Type B pancreatic cell (in vitro differentiated cells): ENCODE measurements around the gene POLR2C. TPM values are rescaled to one million over a fixed set of nuclear protein-coding genes. Genes with fewer than 3 reads are reported as not detected.
"Not testable (repeated sequence)": the region's sequence is repeated elsewhere in the genome, so short reads cannot be mapped to it uniquely, and the experiment has no call there.

Experiments used
- DNase-seq: peaks from one replicate; pipeline ENCODE4 v3.0.0; 2021; ENCODE audit warnings: mixed read lengths; ENCODE audit not compliant: unreplicated experiment; ENCODE audit errors: extremely low spot score
- H3K27ac Mint-ChIP-seq: 2 replicates; pipeline ENCODE4 v1.8.0; 2021; ENCODE audit warnings: mild to moderate bottlenecking, mixed read lengths
- H3K27me3 Mint-ChIP-seq: 2 replicates; pipeline ENCODE4 v1.8.0; 2021; ENCODE audit warnings: mixed read lengths
- H3K36me3 Mint-ChIP-seq: 2 replicates; pipeline ENCODE4 v1.8.0; 2021; ENCODE audit warnings: mixed read lengths
- H3K4me1 Mint-ChIP-seq: one replicate; pipeline ENCODE4 v1.8.0; 2021; ENCODE audit warnings: mixed read lengths; ENCODE audit not compliant: unreplicated experiment
- H3K4me3 Mint-ChIP-seq: 2 replicates; pipeline ENCODE4 v1.8.0; 2021; ENCODE audit warnings: mild to moderate bottlenecking, mixed read lengths
- H3K9me3 Mint-ChIP-seq: 2 replicates; pipeline ENCODE4 v1.8.0; 2021; ENCODE audit warnings: mixed read lengths
- CTCF ChIP-seq: fragments of 200-600 bp; sonication (generic); conservative IDR thresholded peaks from 2 replicates; pipeline ENCODE4 v1.5.0; 2021; ENCODE audit warnings: antibody characterized with exemption, mild to moderate bottlenecking
- total RNA-seq: library from RNA; stranded (reverse); gene quantifications from 2 replicates; pipeline ENCODE4 v1.2.1, GENCODE V29; 2021; ENCODE audit warnings: low replicate concordance

POLR2C gene
- total RNA-seq, 1 donor from 2014 or later, result 70.5 TPM

- no peak overlapping the region for H3K4me3 Mint-ChIP-seq
- H3K36me3 Mint-ChIP-seq, result peaks cover 39% of the 10 kb centered on the region
- no peak for TF ChIP-seq CTCF
These were observed 26.6 kb upstream of the POLR2C start for GRCh38 chr16:57435838-57436237.

GRCh38 chr16:57439947-57440346, 22.5 kb upstream of the POLR2C start:
- H3K27ac Mint-ChIP-seq, H3K4me3 Mint-ChIP-seq, DNase-seq, H3K27me3 Mint-ChIP-seq, H3K9me3 Mint-ChIP-seq, H3K4me1 Mint-ChIP-seq: not testable (repeated sequence)
- peaks cover 49% of the 10 kb centered on the region for H3K36me3 Mint-ChIP-seq

More at GRCh38 chr16:57435838-57436237, 26.6 kb upstream of the POLR2C start:
- H3K4me1 Mint-ChIP-seq, result no peaks in the 10 kb centered on the region
- DNase-seq, result no peak
- no peaks in the 10 kb centered on the region for H3K9me3 Mint-ChIP-seq
- H3K27me3 Mint-ChIP-seq, result no peaks in the 10 kb centered on the region
- no peak overlapping the region for H3K27ac Mint-ChIP-seq

GRCh38 chr16:57440551-57440950, 21.9 kb upstream of the POLR2C start:
- not testable (repeated sequence) for H3K4me1 Mint-ChIP-seq, DNase-seq, H3K27me3 Mint-ChIP-seq, H3K4me3 Mint-ChIP-seq, H3K27ac Mint-ChIP-seq, H3K9me3 Mint-ChIP-seq
- peaks cover 47% of the 10 kb centered on the region for H3K36me3 Mint-ChIP-seq

GRCh38 chr16:57444711-57445110, 17.8 kb upstream of the POLR2C start:
- Mint-ChIP-seq H3K9me3 (no peaks in the 10 kb centered on the region), H3K36me3 (peaks cover 33% of the 10 kb centered on the region), H3K4me1 (peaks cover 12% of the 10 kb centered on the region), H3K27me3 (no peaks in the 10 kb centered on the region), H3K27ac (no peak overlapping the region), H3K4me3 (peak overlapping the region; percentile 27)
- TF ChIP-seq CTCF, result no peak
- no peak for DNase-seq

GRCh38 chr16:57445510-57445909, 17.0 kb upstream of the POLR2C start:
- Mint-ChIP-seq H3K9me3 (no peaks in the 10 kb centered on the region), H3K36me3 (peaks cover 26% of the 10 kb centered on the region), H3K27me3 (no peaks in the 10 kb centered on the region), H3K4me3 (peak overlapping the region; percentile 58), H3K27ac (no peak overlapping the region), H3K4me1 (peaks cover 12% of the 10 kb centered on the region)
- TF ChIP-seq CTCF, result no peak
- no peak for DNase-seq

GRCh38 chr16:57446531-57447185, 15.8 kb upstream of the POLR2C start:
- Mint-ChIP-seq H3K36me3 (peaks cover 15% of the 10 kb centered on the region), H3K4me3 (peak overlapping the region; percentile 95), H3K4me1 (peaks cover 12% of the 10 kb centered on the region), H3K27ac (peak overlapping the region; percentile 96), H3K9me3 (no peaks in the 10 kb centered on the region), H3K27me3 (no peaks in the 10 kb centered on the region)
- peak; percentile 73 for DNase-seq
- TF ChIP-seq CTCF, result no peak
